Gastrocnemius medialis (tissue), 4 donors: Measurements from ENCODE around the gene MARF1.

ENCODE experiments used
- CTCF ChIP-seq, 5 experiments: fragments of 450-650 bp in 3 of 5; fragments of 200-600 bp in 2 of 5; sonication (generic) in 2 of 5; IDR thresholded peaks in 4 of 5; conservative IDR thresholded peaks in 1 of 5; 1 replicate in 4 of 5; 2 replicates in 1 of 5; pipeline ENCODE4 v1.5.1; 2016 to 2019; ENCODE audit warnings: antibody characterized with exemption in 5 of 5, mild to moderate bottlenecking in 3 of 5, moderate library complexity in 3 of 5
- POLR2A ChIP-seq, 2 donors: fragments of 450-650 bp; IDR thresholded peaks; one replicate each; pipeline ENCODE4 v1.6.1; 2017; ENCODE audit warnings: antibody characterized with exemption in 2 of 2, mild to moderate bottlenecking in 2 of 2, moderate library complexity in 2 of 2

GRCh38 chr16:15660203-15660601, 17.2 kb upstream of the MARF1 start:
- TF ChIP-seq CTCF (IDR thresholded peaks at IDR 0.05 in 4 of 5, conservative IDR thresholded peaks at IDR 0.05 in 1 of 5) (no peak), POLR2A (IDR thresholded peaks at IDR 0.05) (no peak)
